Fibroblast of villous mesenchyme (primary cell): ENCODE results near the gene EPN2. TPM values are rescaled to one million over a fixed set of nuclear protein-coding genes. Genes with fewer than 3 reads are reported as not detected.
"Not testable (repeated sequence)": the region's sequence is repeated elsewhere in the genome, so short reads cannot be mapped to it uniquely, and the experiment has no call there.

Experiments
- DNase-seq: peaks from one replicate; pipeline ENCODE4 v3.0.0-alpha.2; 2010; ENCODE audit warnings: low read depth
- H3K4me3 ChIP-seq: 2 replicates; pipeline ENCODE4 v1.5.1; 2011; ENCODE audit warnings: low read depth, mild to moderate bottlenecking, low read length
- total RNA-seq: library from RNA; depleted of rRNA; stranded (reverse); fragments of >200 nt; gene quantifications from 2 replicates; pipeline ENCODE4 v1.2.3, GENCODE V29; 2012

Gene EPN2
- total RNA-seq = 25.4 and 30.2 TPM in 2 replicates

GRCh38 chr17:19237139-19237388 lies at the start of gene EPN2:
Gene EPN2, plus strand, starts transcription at chr17:19237366. Its CDS starts 45,754 bp downstream, at chr17:19283120.
- DNase-seq = peak; percentile 68
- peak within 1 kb of the TSS; percentile 97 for H3K4me3 ChIP-seq

- H3K4me3 ChIP-seq, DNase-seq: not testable (repeated sequence)
Observed at GRCh38 chr17:19187883-19188869, 49.0 kb upstream of the EPN2 start.

- not testable (repeated sequence) for DNase-seq, H3K4me3 ChIP-seq
Observed at GRCh38 chr17:19188870-19189708, 48.1 kb upstream of the EPN2 start.

GRCh38 chr17:19189781-19190405 lies 47.3 kb upstream of the EPN2 start:
- not testable (repeated sequence) for DNase-seq

GRCh38 chr17:19196382-19197204 lies 40.6 kb upstream of the EPN2 start:
- peak overlapping the region; percentile 56 for H3K4me3 ChIP-seq
- DNase-seq = not testable (repeated sequence)

More at GRCh38 chr17:19189781-19190405, 47.3 kb upstream of the EPN2 start:
- H3K4me3 ChIP-seq = not testable (repeated sequence)

GRCh38 chr17:19202448-19202847 lies 34.7 kb upstream of the EPN2 start:
- DNase-seq, H3K4me3 ChIP-seq: not testable (repeated sequence)

- not testable (repeated sequence) for DNase-seq, H3K4me3 ChIP-seq
Observed at GRCh38 chr17:19203429-19203828, 33.7 kb upstream of the EPN2 start.

GRCh38 chr17:19215074-19215860 lies 21.9 kb upstream of the EPN2 start:
- DNase-seq = not testable (repeated sequence)

GRCh38 chr17:19216148-19216926 lies 20.8 kb upstream of the EPN2 start:
- not testable (repeated sequence) for DNase-seq, H3K4me3 ChIP-seq

More at GRCh38 chr17:19215074-19215860, 21.9 kb upstream of the EPN2 start:
- H3K4me3 ChIP-seq = not testable (repeated sequence)

GRCh38 chr17:19218914-19219313 lies 18.3 kb upstream of the EPN2 start:
- not testable (repeated sequence) for H3K4me3 ChIP-seq, DNase-seq

GRCh38 chr17:19219384-19219783 lies 17.8 kb upstream of the EPN2 start:
- not testable (repeated sequence) for DNase-seq, H3K4me3 ChIP-seq

GRCh38 chr17:19220195-19220594 lies 17.0 kb upstream of the EPN2 start:
- H3K4me3 ChIP-seq, DNase-seq: not testable (repeated sequence)

- not testable (repeated sequence) for DNase-seq, H3K4me3 ChIP-seq
Observed at GRCh38 chr17:19226610-19227588, 10.3 kb upstream of the EPN2 start.

GRCh38 chr17:19234676-19235075 lies 2.5 kb upstream of the EPN2 start:
- DNase-seq, H3K4me3 ChIP-seq: not testable (repeated sequence)

GRCh38 chr17:19236351-19237138 lies 621 bp upstream of the EPN2 start:
- not testable (repeated sequence) for H3K4me3 ChIP-seq, DNase-seq
